ENCODE data around the gene CCDC40. TPM values are rescaled to one million over a fixed set of nuclear protein-coding genes. Genes with fewer than 3 reads are reported as not detected.

The CCDC40 gene
- total and polyA plus RNA-seq, 2 of the 13 experiments (the other 11 are each of a cell fraction or from before 2014, with no cell fraction given): 4.1 to 5.5 TPM

GRCh38 chr17:80099291-80100034, 63.0 kb downstream of the CCDC40 start:
- Histone ChIP-seq H3K4me3 (replicated peaks in 1 of 3; ENCODE audit: insufficient read depth in 1 of 3, low read depth in 2 of 3, low read length in 3 of 3) (peak overlapping the region in 1 of 3 experiments; percentile 7; a peak in 1 of 6 replicates), H2AFZ (ENCODE audit: low read length) (peak overlapping the region; percentile 44), H3K4me2 (ENCODE audit: low read depth, low read length) (peak overlapping the region; percentile 89; the same call in 1 of the 2 replicates), H3K27me3 (ENCODE audit: control insufficient read depth in 1 of 2, insufficient read depth in 2 of 2, low read length in 2 of 2) (peaks cover 5 to 41% of the 10 kb centered on the region in 2 experiments; a peak in 4 of 5 replicates), H3K36me3 (replicated peaks in 1 of 2; ENCODE audit: control insufficient read depth in 1 of 2, insufficient read depth in 2 of 2, low read length in 2 of 2) (no peaks in the 10 kb centered on the region), H3K27ac (ENCODE audit: extremely low read length, insufficient read depth, low read length) (no peak overlapping the region), H3K79me2 (ENCODE audit: insufficient read depth, low read length) (peaks cover 9% of the 10 kb centered on the region), H3K4me1 (ENCODE audit: insufficient read depth, low read length) (peaks cover 49% of the 10 kb centered on the region), H3K9ac (ENCODE audit: insufficient read depth, low read depth, low read length) (no peak overlapping the region), H4K20me1 (ENCODE audit: insufficient read depth, low read length) (no peaks in the 10 kb centered on the region), H3K9me3 (ENCODE audit: low read length) (no peaks in the 10 kb centered on the region)
- no peak for DNase-seq (ENCODE audit: low spot score)
- intact Hi-C loops (cut with micrococcal nuclease; ENCODE audit: unreplicated experiment) (no loop called here), in situ Hi-C loops (cut with HindIII; ENCODE audit: extremely low pct_ligation_motif_present, low pct_unique_long_range_greater_than_20kb) (no loop called here)
- FAIRE-seq: no peak
- ATAC-seq: no peak
- ChIA-PET POLR2A (no interaction called here), CTCF (ENCODE audit: low intra/inter-chr PET ratio, low total read pairs) (no interaction called here)
- no TSS peak for BruUV-seq (replicated peaks)
- WGBS (ENCODE audit: low lambda C conversion rate): 74% methylated on average over 25 of the region's 27 CpGs
- TF ChIP-seq ZNF788 (CRISPR knock-in tag; IDR thresholded peaks at IDR 0.05; ENCODE audit: borderline replicate concordance) (0 out of 2 replicates have a peak, but pooled peaks have one; percentile 16), ZNF687 (CRISPR knock-in tag; IDR thresholded peaks at IDR 0.05) (peak; percentile 17; the same call in 1 of the 2 replicates), MAFK (conservative IDR thresholded peaks at IDR 0.05 in 1 of 2, IDR thresholded peaks at IDR 0.05 in 1 of 2; ENCODE audit: low read length in 2 of 2) (peak; percentile 68 to 78), ZBTB33 (CRISPR knock-in tag; IDR thresholded peaks at IDR 0.05) (peak; percentile 84), ZFYVE20 (CRISPR knock-in tag; IDR thresholded peaks at IDR 0.05; ENCODE audit: borderline replicate concordance, low read depth) (no peak), HNRNPUL1 (IDR thresholded peaks at IDR 0.05; ENCODE audit: low read depth, low read length) (no peak), MAFF (IDR thresholded peaks at IDR 0.05; ENCODE audit: low read depth, low read length) (0 out of 2 replicates have a peak, but pooled peaks have one; percentile 39)
- TF ChIP-seq, protein P1, sequence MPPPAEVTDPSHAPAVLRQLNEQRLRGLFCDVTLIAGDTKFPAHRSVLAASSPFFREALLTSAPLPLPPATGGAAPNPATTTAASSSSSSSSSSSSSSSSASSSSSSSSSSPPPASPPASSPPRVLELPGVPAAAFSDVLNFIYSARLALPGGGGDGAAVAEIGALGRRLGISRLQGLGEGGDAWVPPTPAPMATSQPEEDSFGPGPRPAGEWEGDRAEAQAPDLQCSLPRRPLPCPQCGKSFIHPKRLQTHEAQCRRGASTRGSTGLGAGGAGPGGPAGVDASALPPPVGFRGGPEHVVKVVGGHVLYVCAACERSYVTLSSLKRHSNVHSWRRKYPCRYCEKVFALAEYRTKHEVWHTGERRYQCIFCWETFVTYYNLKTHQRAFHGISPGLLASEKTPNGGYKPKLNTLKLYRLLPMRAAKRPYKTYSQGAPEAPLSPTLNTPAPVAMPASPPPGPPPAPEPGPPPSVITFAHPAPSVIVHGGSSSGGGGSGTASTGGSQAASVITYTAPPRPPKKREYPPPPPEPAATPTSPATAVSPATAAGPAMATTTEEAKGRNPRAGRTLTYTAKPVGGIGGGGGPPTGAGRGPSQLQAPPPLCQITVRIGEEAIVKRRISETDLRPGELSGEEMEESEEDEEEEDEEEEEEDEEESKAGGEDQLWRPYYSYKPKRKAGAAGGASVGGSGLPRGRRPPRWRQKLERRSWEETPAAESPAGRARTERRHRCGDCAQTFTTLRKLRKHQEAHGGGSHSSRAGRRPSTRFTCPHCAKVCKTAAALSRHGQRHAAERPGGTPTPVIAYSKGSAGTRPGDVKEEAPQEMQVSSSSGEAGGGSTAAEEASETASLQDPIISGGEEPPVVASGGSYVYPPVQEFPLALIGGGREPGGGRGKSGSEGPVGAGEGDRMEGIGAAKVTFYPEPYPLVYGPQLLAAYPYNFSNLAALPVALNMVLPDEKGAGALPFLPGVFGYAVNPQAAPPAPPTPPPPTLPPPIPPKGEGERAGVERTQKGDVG (CRISPR knock-in tag; IDR thresholded peaks at IDR 0.05; ENCODE audit: borderline replicate concordance): 0 out of 2 replicates have a peak, but pooled peaks have one; percentile 25
- TF ChIP-seq, protein P2, sequence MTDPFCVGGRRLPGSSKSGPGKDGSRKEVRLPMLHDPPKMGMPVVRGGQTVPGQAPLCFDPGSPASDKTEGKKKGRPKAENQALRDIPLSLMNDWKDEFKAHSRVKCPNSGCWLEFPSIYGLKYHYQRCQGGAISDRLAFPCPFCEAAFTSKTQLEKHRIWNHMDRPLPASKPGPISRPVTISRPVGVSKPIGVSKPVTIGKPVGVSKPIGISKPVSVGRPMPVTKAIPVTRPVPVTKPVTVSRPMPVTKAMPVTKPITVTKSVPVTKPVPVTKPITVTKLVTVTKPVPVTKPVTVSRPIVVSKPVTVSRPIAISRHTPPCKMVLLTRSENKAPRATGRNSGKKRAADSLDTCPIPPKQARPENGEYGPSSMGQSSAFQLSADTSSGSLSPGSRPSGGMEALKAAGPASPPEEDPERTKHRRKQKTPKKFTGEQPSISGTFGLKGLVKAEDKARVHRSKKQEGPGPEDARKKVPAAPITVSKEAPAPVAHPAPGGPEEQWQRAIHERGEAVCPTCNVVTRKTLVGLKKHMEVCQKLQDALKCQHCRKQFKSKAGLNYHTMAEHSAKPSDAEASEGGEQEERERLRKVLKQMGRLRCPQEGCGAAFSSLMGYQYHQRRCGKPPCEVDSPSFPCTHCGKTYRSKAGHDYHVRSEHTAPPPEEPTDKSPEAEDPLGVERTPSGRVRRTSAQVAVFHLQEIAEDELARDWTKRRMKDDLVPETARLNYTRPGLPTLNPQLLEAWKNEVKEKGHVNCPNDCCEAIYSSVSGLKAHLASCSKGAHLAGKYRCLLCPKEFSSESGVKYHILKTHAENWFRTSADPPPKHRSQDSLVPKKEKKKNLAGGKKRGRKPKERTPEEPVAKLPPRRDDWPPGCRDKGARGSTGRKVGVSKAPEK (CRISPR knock-in tag; IDR thresholded peaks at IDR 0.05; ENCODE audit: borderline replicate concordance): no peak
